GM12878 (cell line): Measurements from ENCODE around the gene MROH2A.

Source experiments
- SIX5 ChIP-seq: IDR thresholded peaks from 2 replicates; pipeline ENCODE4 v1.6.1; 2011; ENCODE audit warnings: mild to moderate bottlenecking, low read depth, low read length, moderate library complexity; ENCODE audit not compliant: severe bottlenecking
- SUZ12 ChIP-seq: fragments of 200-600 bp; sonication (generic); IDR thresholded peaks from one replicate; pipeline ENCODE4 v1.6.1; 2018; ENCODE audit warnings: antibody characterized with exemption, mild to moderate bottlenecking; ENCODE audit not compliant: unreplicated experiment
- ZNF274 ChIP-seq: IDR thresholded peaks from one replicate; pipeline ENCODE4 v1.8.0; 2011; ENCODE audit not compliant: insufficient read length, insufficient read depth
- TF ChIP-seq, protein P1 (sequence below): fragments of 450-650 bp; IDR thresholded peaks from 2 replicates; pipeline ENCODE4 v1.6.1; 2014; ENCODE audit warnings: mild to moderate bottlenecking

DNA sequence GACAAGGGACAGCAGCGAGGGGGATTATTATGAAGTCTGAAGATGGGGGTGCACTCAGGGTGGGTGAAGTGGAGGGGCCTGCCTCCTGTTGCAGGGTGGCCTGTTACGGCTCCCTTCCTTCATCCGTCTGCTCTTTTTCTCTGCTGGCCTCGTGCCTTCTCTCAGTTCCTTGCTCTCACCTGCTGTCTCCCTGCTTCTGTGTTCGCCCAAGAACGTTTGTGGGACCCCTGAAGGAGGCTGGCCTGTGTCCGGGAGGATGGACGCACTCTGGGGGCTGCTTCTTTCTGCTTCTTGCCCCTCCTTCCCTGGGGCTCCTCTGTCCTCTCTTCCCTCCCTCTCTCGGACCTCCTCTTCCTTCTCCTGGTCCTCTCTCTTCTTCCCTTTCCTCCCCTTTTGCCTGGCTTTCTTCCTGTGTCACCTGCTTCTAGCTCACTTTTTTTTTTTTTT, 13.8 kb downstream of the MROH2A start:
- TF ChIP-seq, protein P1, sequence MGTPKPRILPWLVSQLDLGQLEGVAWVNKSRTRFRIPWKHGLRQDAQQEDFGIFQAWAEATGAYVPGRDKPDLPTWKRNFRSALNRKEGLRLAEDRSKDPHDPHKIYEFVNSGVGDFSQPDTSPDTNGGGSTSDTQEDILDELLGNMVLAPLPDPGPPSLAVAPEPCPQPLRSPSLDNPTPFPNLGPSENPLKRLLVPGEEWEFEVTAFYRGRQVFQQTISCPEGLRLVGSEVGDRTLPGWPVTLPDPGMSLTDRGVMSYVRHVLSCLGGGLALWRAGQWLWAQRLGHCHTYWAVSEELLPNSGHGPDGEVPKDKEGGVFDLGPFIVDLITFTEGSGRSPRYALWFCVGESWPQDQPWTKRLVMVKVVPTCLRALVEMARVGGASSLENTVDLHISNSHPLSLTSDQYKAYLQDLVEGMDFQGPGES, result no peak
- no peak for TF ChIP-seq SIX5
- no peak for TF ChIP-seq ZNF274
- TF ChIP-seq SUZ12, result no peak
